Measurements from ENCODE around the gene ITGB1BP1.

GRCh38 chr2:9390991-9391390, 32.3 kb downstream of the ITGB1BP1 start:
- no peak for TF ChIP-seq FOXM1 (IDR thresholded peaks at IDR 0.05; ENCODE audit: borderline replicate concordance, low read depth)
- no peak for TF ChIP-seq CEBPB (IDR thresholded peaks at IDR 0.05)
- no peak for TF ChIP-seq MAX (IDR thresholded peaks at IDR 0.05)
- TF ChIP-seq, protein P1, sequence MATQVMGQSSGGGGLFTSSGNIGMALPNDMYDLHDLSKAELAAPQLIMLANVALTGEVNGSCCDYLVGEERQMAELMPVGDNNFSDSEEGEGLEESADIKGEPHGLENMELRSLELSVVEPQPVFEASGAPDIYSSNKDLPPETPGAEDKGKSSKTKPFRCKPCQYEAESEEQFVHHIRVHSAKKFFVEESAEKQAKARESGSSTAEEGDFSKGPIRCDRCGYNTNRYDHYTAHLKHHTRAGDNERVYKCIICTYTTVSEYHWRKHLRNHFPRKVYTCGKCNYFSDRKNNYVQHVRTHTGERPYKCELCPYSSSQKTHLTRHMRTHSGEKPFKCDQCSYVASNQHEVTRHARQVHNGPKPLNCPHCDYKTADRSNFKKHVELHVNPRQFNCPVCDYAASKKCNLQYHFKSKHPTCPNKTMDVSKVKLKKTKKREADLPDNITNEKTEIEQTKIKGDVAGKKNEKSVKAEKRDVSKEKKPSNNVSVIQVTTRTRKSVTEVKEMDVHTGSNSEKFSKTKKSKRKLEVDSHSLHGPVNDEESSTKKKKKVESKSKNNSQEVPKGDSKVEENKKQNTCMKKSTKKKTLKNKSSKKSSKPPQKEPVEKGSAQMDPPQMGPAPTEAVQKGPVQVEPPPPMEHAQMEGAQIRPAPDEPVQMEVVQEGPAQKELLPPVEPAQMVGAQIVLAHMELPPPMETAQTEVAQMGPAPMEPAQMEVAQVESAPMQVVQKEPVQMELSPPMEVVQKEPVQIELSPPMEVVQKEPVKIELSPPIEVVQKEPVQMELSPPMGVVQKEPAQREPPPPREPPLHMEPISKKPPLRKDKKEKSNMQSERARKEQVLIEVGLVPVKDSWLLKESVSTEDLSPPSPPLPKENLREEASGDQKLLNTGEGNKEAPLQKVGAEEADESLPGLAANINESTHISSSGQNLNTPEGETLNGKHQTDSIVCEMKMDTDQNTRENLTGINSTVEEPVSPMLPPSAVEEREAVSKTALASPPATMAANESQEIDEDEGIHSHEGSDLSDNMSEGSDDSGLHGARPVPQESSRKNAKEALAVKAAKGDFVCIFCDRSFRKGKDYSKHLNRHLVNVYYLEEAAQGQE (IDR thresholded peaks at IDR 0.05; ENCODE audit: low read depth) = no peak
- no peak for TF ChIP-seq TAF1 (IDR thresholded peaks at IDR 0.05; ENCODE audit: low read depth)
- TF ChIP-seq YY1 (IDR thresholded peaks at IDR 0.05; ENCODE audit: low read depth) = no peak
- TF ChIP-seq EP300 (IDR thresholded peaks at IDR 0.05; ENCODE audit: borderline replicate concordance) = no peak
- TF ChIP-seq TCF12 (IDR thresholded peaks at IDR 0.05; ENCODE audit: low read depth) = no peak
- no peak for TF ChIP-seq ZBTB7A (IDR thresholded peaks at IDR 0.05; ENCODE audit: low read depth)
- TF ChIP-seq NFIC (IDR thresholded peaks at IDR 0.05) = no peak
- TF ChIP-seq EGR1 (IDR thresholded peaks at IDR 0.05) = no peak
- TF ChIP-seq RAD21 (IDR thresholded peaks at IDR 0.05; ENCODE audit: low read depth) = no peak
